Neural progenitor cell (in vitro differentiated cells): ENCODE measurements around the gene TMCC1. TPM values are rescaled to one million over a fixed set of nuclear protein-coding genes. Genes with fewer than 3 reads are reported as not detected.

Source experiments
- DNase-seq: peaks from one replicate; pipeline ENCODE4 v3.0.0-alpha.2; 2016; ENCODE audit warnings: low spot score
- H2AFZ ChIP-seq: fragments of 200-600 bp; sonication (generic); replicated peaks from 2 replicates; pipeline ENCODE4 v1.6.1; 2016; ENCODE audit warnings: antibody characterized with exemption
- H3F3A ChIP-seq: fragments of 200-600 bp; sonication (generic); 2 replicates; pipeline ENCODE4 v1.6.1; 2016; ENCODE audit warnings: antibody characterized with exemption, low read depth
- H3K27ac ChIP-seq: fragments of 200-600 bp; sonication (generic); 2 replicates; pipeline ENCODE4 v1.5.1; 2016; ENCODE audit warnings: mild to moderate bottlenecking
- H3K27me3 ChIP-seq: fragments of 200-600 bp; sonication (generic); 2 replicates; pipeline ENCODE4 v1.6.1; 2016; ENCODE audit warnings: mild to moderate bottlenecking, moderate library complexity
- H3K36me3 ChIP-seq: fragments of 200-600 bp; sonication (generic); 2 replicates; pipeline ENCODE4 v1.5.1; 2016
- H3K4me1 ChIP-seq: fragments of 200-600 bp; sonication (generic); 2 replicates; pipeline ENCODE4 v1.6.1; 2016; ENCODE audit warnings: mixed run types
- H3K4me2 ChIP-seq: fragments of 200-600 bp; sonication (generic); 2 replicates; pipeline ENCODE4 v1.6.1; 2016
- H3K4me3 ChIP-seq: fragments of 200-600 bp; sonication (generic); 2 replicates; pipeline ENCODE4 v1.5.1; 2016
- H3K79me2 ChIP-seq: fragments of 200-600 bp; sonication (generic); 2 replicates; pipeline ENCODE4 v1.6.1; 2016; ENCODE audit warnings: low read depth
- H3K9ac ChIP-seq: fragments of 200-600 bp; sonication (generic); 2 replicates; pipeline ENCODE4 v1.6.1; 2016
- H3K9me3 ChIP-seq: fragments of 200-600 bp; sonication (generic); 2 replicates; pipeline ENCODE4 v1.5.1; 2016; ENCODE audit warnings: low read depth
- H4K20me1 ChIP-seq: fragments of 200-600 bp; sonication (generic); 2 replicates; pipeline ENCODE4 v1.6.1; 2016; ENCODE audit warnings: low read depth
- H3K27ac Mint-ChIP-seq: 3 replicates; pipeline ENCODE4 v1.8.0; 2021; ENCODE audit warnings: mixed read lengths
- H3K27me3 Mint-ChIP-seq: 2 replicates; pipeline ENCODE4 v1.8.0; 2022; ENCODE audit warnings: low read depth, mild to moderate bottlenecking, inconsistent platforms, moderate library complexity, mixed read lengths; ENCODE audit not compliant: insufficient read depth
- H3K36me3 Mint-ChIP-seq: 3 replicates; pipeline ENCODE4 v1.8.0; 2021; ENCODE audit warnings: mixed read lengths
- H3K4me1 Mint-ChIP-seq: 3 replicates; pipeline ENCODE4 v1.8.0; 2021; ENCODE audit warnings: mixed read lengths
- H3K4me3 Mint-ChIP-seq: 3 replicates; pipeline ENCODE4 v1.8.0; 2021; ENCODE audit warnings: mild to moderate bottlenecking, moderate library complexity, mixed read lengths
- H3K9me3 Mint-ChIP-seq: 3 replicates; pipeline ENCODE4 v1.8.0; 2020; ENCODE audit warnings: mixed read lengths
- CTCF ChIP-seq: fragments of 200-600 bp; sonication (generic); IDR thresholded peaks from 2 replicates; pipeline ENCODE4 v1.5.1; 2017; ENCODE audit warnings: antibody characterized with exemption, mild to moderate bottlenecking
- EZH2 ChIP-seq: fragments of 200-600 bp; sonication (generic); IDR thresholded peaks from 2 replicates; pipeline ENCODE4 v1.6.1; 2017; ENCODE audit warnings: antibody characterized with exemption, mild to moderate bottlenecking, moderate library complexity
- EZH2phosphoT487 ChIP-seq: fragments of 200-600 bp; sonication (generic); IDR thresholded peaks from 2 replicates; pipeline ENCODE4 v1.6.1; 2017; ENCODE audit warnings: antibody characterized with exemption
- total RNA-seq: library from RNA; depleted of rRNA; stranded (reverse); fragments of >200 nt; gene quantifications from 2 replicates; pipeline ENCODE4 v1.2.3, GENCODE V29; 2015; ENCODE audit warnings: low replicate concordance

The TMCC1 gene
- total RNA-seq, 1 donor from 2014 or later, result 29.8 TPM

- H3K27me3 Mint-ChIP-seq, result no peaks in the 10 kb centered on the region
- H3K36me3 Mint-ChIP-seq, result peaks cover 7% of the 10 kb centered on the region
- H3K9ac ChIP-seq, result no peak overlapping the region
- no peak overlapping the region for H2AFZ ChIP-seq
- H4K20me1 ChIP-seq, result peaks cover 14% of the 10 kb centered on the region
- no peaks in the 10 kb centered on the region for H3K9me3 Mint-ChIP-seq
- DNase-seq, result no peak
- H3F3A ChIP-seq, result no peaks in the 10 kb centered on the region
- no peak overlapping the region for H3K4me2 ChIP-seq
- TF ChIP-seq EZH2phosphoT487 (no peak), CTCF (no peak), EZH2 (no peak)
- H3K27ac ChIP-seq, result no peak overlapping the region
- H3K27ac Mint-ChIP-seq, result no peak overlapping the region
- H3K36me3 ChIP-seq, result no peaks in the 10 kb centered on the region
- H3K27me3 ChIP-seq, result no peaks in the 10 kb centered on the region
- peaks cover 4% of the 10 kb centered on the region for H3K4me1 ChIP-seq
- H3K4me3 Mint-ChIP-seq, result no peak overlapping the region
- H3K4me1 Mint-ChIP-seq, result no peaks in the 10 kb centered on the region
- peaks cover 45% of the 10 kb centered on the region for H3K79me2 ChIP-seq
- no peak overlapping the region for H3K4me3 ChIP-seq
- H3K9me3 ChIP-seq, result no peaks in the 10 kb centered on the region
Measured at GRCh38 chr3:129820587-129820986, 72.9 kb downstream of the TMCC1 start.

- TF ChIP-seq EZH2phosphoT487 (no peak), CTCF (no peak), EZH2 (no peak)
- Mint-ChIP-seq H3K4me3 (no peak overlapping the region), H3K27ac (no peak overlapping the region), H3K36me3 (peaks cover 8% of the 10 kb centered on the region), H3K27me3 (no peaks in the 10 kb centered on the region), H3K4me1 (no peaks in the 10 kb centered on the region), H3K9me3 (no peaks in the 10 kb centered on the region)
- Histone ChIP-seq H3K27ac (no peak overlapping the region), H3K9ac (no peak overlapping the region), H3K4me1 (no peaks in the 10 kb centered on the region), H3F3A (no peaks in the 10 kb centered on the region), H2AFZ (no peak overlapping the region), H4K20me1 (no peaks in the 10 kb centered on the region), H3K4me2 (no peak overlapping the region), H3K9me3 (no peaks in the 10 kb centered on the region), H3K4me3 (no peak overlapping the region), H3K36me3 (no peaks in the 10 kb centered on the region), H3K27me3 (no peaks in the 10 kb centered on the region), H3K79me2 (peaks cover 73% of the 10 kb centered on the region)
- DNase-seq, result no peak
Measured at GRCh38 chr3:129812589-129812988, 80.9 kb downstream of the TMCC1 start.

GRCh38 chr3:129809297-129809696 is 84.2 kb downstream of the TMCC1 start:
- no peak overlapping the region for H3K27ac Mint-ChIP-seq
- H3K9ac ChIP-seq, result no peak overlapping the region
- no peaks in the 10 kb centered on the region for H3K9me3 Mint-ChIP-seq
- H3K4me3 Mint-ChIP-seq, result no peak overlapping the region
- no peaks in the 10 kb centered on the region for H3K4me1 ChIP-seq
- no peaks in the 10 kb centered on the region for H4K20me1 ChIP-seq
- H3K27me3 ChIP-seq, result no peaks in the 10 kb centered on the region
- peaks cover 62% of the 10 kb centered on the region for H3K79me2 ChIP-seq
- no peaks in the 10 kb centered on the region for H3K36me3 ChIP-seq
- H2AFZ ChIP-seq, result no peak overlapping the region
- TF ChIP-seq CTCF (no peak), EZH2 (no peak), EZH2phosphoT487 (no peak)
- H3K27me3 Mint-ChIP-seq, result no peaks in the 10 kb centered on the region
- H3K4me1 Mint-ChIP-seq, result no peaks in the 10 kb centered on the region
- no peak overlapping the region for H3K27ac ChIP-seq
- no peak overlapping the region for H3K4me3 ChIP-seq
- no peaks in the 10 kb centered on the region for H3K9me3 ChIP-seq
- no peak for DNase-seq
- H3K36me3 Mint-ChIP-seq, result peaks cover 4% of the 10 kb centered on the region
- no peak overlapping the region for H3K4me2 ChIP-seq
- no peaks in the 10 kb centered on the region for H3F3A ChIP-seq
